ENCODE measurements around the gene NOS2.
"Not testable (repeated sequence)": the region's sequence is repeated elsewhere in the genome, so short reads cannot be mapped to it uniquely, and the experiment has no call there.

GRCh38 chr17:27749562-27750150 is 50.7 kb downstream of the NOS2 start:
- TF ChIP-seq POLR2A (IDR thresholded peaks at IDR 0.05; ENCODE audit: low read depth); POLR2AphosphoS5 (IDR thresholded peaks at IDR 0.05): not testable (repeated sequence)

Measured in esophagus muscularis mucosa (tissue), 2 donors.